ENCODE results near the gene SHISAL1. TPM values are rescaled to one million over a fixed set of nuclear protein-coding genes. Genes with fewer than 3 reads are reported as not detected.

SHISAL1 gene
- total RNA-seq (under 1 TPM; 0.49 to 0.74 TPM), polyA plus RNA-seq (under 1 TPM; 0.12 to 0.19 TPM)
- long read RNA-seq, donor 1: 0 reads
- long read RNA-seq, donor 2: 0 reads
- long read RNA-seq, donor 3: 0 reads
- long read RNA-seq, donor 4: 0 reads
- long read RNA-seq, donor 5: 0 reads

GRCh38 chr22:44312766-44313165 lies at the start of gene SHISAL1:
TSS of gene SHISAL1 (minus strand) at chr22:44312951. CDS start at chr22:44300945, 12,006 bp downstream.
- Histone ChIP-seq H3K27me3 (ENCODE audit: control insufficient read depth in 3 of 3, insufficient read depth in 3 of 3, low read length in 2 of 3) (no peaks in the 10 kb centered on the region), H3K4me1 (ENCODE audit: control insufficient read depth in 5 of 5, insufficient read depth in 5 of 5, low read length in 5 of 5) (peaks cover 0 to 3% (median 0%) of the 10 kb centered on the region in 5 donors), H3K9me3 (ENCODE audit: control insufficient read depth in 4 of 4, insufficient read depth in 3 of 4, low read length in 3 of 4) (no peaks in the 10 kb centered on the region), H3K36me3 (ENCODE audit: control insufficient read depth in 4 of 4, insufficient read depth in 4 of 4, low read length in 4 of 4) (no peaks in the 10 kb centered on the region), H3K4me3 (no peak within 1 kb of the TSS), H3K9ac (ENCODE audit: insufficient read depth in 1 of 2, low read length in 2 of 2) (no peak within 1 kb of the TSS), H3K27ac (ENCODE audit: low read depth in 1 of 2, low read length in 1 of 2) (no peak within 1 kb of the TSS)
- TF ChIP-seq CTCF (IDR thresholded peaks at IDR 0.05; ENCODE audit: control extremely low read depth, extremely low read depth): no peak
- WGBS, 2 donors: 91 to 96% methylated on average over 12 of the region's 12 CpGs
- ATAC-seq (ENCODE audit: insufficient read depth, low FRiP score) (no peak), DNase-seq (no peak)

GRCh38 chr22:44361391-44362126 lies 48.8 kb upstream of the SHISAL1 start:
- H3K9ac ChIP-seq (ENCODE audit: insufficient read depth in 1 of 2, low read length in 2 of 2): no peak overlapping the region
- no peak for TF ChIP-seq CTCF (IDR thresholded peaks at IDR 0.05; ENCODE audit: control extremely low read depth, extremely low read depth)
- H3K27ac ChIP-seq (ENCODE audit: low read depth in 1 of 2, low read length in 1 of 2): no peak overlapping the region
- no peak overlapping the region for H3K4me3 ChIP-seq
- DNase-seq (no peak), ATAC-seq (ENCODE audit: insufficient read depth, low FRiP score) (no peak)
- H3K36me3 ChIP-seq (ENCODE audit: control insufficient read depth in 4 of 4, insufficient read depth in 4 of 4, low read length in 4 of 4): no peaks in the 10 kb centered on the region
- H3K9me3 ChIP-seq (ENCODE audit: control insufficient read depth in 4 of 4, insufficient read depth in 3 of 4, low read length in 3 of 4): no peaks in the 10 kb centered on the region
- H3K27me3 ChIP-seq (ENCODE audit: control insufficient read depth in 3 of 3, insufficient read depth in 3 of 3, low read length in 2 of 3): no peaks in the 10 kb centered on the region
- peaks cover under 1 to 33% (median 15%) of the 10 kb centered on the region in 5 donors for H3K4me1 ChIP-seq (ENCODE audit: control insufficient read depth in 5 of 5, insufficient read depth in 5 of 5, low read length in 5 of 5)
- 87 to 88% methylated on average over 12 of the region's 12 CpGs for WGBS, 2 donors

GRCh38 chr22:44360668-44361381 lies 48.1 kb upstream of the SHISAL1 start:
- DNase-seq: peak; percentile 64 to 70 (median 66)
- no peaks in the 10 kb centered on the region for H3K9me3 ChIP-seq (ENCODE audit: control insufficient read depth in 4 of 4, insufficient read depth in 3 of 4, low read length in 3 of 4)
- H3K4me3 ChIP-seq: no peak overlapping the region
- no peak for TF ChIP-seq CTCF (IDR thresholded peaks at IDR 0.05; ENCODE audit: control extremely low read depth, extremely low read depth)
- no peak overlapping the region for H3K9ac ChIP-seq (ENCODE audit: insufficient read depth in 1 of 2, low read length in 2 of 2)
- H3K36me3 ChIP-seq (ENCODE audit: control insufficient read depth in 4 of 4, insufficient read depth in 4 of 4, low read length in 4 of 4): no peaks in the 10 kb centered on the region
- 64 to 84% methylated on average over 25 of the region's 25 CpGs for WGBS, 2 donors
- ATAC-seq (ENCODE audit: insufficient read depth, low FRiP score): peak; percentile 9
- H3K4me1 ChIP-seq (ENCODE audit: control insufficient read depth in 5 of 5, insufficient read depth in 5 of 5, low read length in 5 of 5): peaks cover 0 to 32% (median 15%) of the 10 kb centered on the region in 5 donors
- H3K27me3 ChIP-seq (ENCODE audit: control insufficient read depth in 3 of 3, insufficient read depth in 3 of 3, low read length in 2 of 3): no peaks in the 10 kb centered on the region
- peak overlapping the region in 1 of 2 donors; percentile 23 for H3K27ac ChIP-seq (ENCODE audit: low read depth in 1 of 2, low read length in 1 of 2)
